Embryonic facial prominence (tissue), 1 donor: ENCODE results near the gene TMEM229B.

Experiments
- DNase-seq: peaks from one replicate; pipeline ENCODE4 v3.0.0-alpha.2; 2016; ENCODE audit errors: extremely low spot score

Gene TMEM229B

DNA sequence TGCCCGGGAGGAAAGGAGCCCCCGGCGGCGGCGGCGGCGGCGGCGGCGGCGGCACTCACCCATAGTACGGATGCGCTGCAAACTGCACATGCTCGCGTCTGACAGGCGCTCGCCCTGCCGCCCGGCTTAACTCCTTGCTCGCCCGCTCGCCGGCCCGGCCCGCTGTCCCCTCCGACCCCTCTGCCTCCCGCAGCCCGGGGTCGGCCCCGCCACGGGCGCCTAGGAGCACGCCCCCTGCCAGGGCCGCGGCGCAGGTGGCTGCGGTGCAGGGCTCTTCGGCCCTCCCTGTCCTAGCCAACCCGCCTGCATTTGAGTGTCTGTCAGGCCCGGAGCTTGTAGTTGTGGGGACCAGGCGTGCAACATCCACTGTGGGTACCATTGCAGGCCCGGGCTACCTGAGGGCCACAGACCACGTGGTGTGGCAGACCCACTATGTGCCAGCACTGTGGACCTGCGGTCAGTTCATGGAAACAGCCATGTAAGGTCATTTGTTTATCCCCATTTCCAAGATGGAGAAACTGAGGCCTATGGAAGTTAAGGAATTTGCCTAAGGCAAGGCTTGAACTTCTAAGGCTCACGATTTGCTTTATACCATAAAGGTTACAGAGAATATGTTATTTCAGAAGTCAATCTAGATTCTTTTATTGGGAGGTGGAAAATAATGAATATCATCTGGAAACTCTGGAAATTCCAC is 27.0 kb upstream of the TMEM229B start:
- DNase-seq, result no peak

DNA sequence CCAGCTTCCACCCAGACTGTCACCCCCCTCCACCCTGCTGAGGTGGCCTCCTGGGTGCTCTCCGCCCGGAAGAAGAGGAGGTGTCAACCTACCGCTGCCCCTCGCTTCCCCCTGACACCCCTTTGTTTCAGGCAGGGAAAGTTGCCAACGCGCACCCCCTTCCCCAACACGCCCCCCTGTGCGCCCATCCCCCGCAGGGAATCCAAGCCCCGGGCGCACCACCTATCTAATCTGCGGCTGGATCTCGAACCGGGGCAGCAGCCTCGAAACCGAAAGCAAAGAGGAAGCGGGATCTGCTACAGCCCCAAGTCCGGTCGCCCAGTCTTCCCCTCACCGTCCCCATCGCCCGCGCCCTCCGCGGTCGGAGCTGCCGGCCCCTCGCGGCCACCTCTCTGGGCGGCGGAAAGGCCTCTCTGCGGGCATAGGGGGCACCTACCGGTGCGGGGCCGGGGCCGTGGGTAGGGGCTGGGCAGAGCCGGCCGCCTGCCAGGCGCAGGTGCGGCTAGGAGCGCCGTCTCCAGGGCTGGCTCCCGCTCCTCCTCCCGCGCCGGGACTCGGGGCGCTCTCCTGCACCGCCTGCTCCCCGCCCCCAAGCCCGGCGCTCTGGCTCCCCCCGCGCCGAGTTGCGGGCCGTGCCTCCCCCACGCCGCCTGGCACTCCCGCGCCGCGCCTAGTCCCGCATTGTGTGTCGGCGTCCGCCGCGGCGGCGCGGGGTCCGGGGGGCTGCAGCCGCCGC is 26.3 kb upstream of the TMEM229B start:
- no peak for DNase-seq

DNA sequence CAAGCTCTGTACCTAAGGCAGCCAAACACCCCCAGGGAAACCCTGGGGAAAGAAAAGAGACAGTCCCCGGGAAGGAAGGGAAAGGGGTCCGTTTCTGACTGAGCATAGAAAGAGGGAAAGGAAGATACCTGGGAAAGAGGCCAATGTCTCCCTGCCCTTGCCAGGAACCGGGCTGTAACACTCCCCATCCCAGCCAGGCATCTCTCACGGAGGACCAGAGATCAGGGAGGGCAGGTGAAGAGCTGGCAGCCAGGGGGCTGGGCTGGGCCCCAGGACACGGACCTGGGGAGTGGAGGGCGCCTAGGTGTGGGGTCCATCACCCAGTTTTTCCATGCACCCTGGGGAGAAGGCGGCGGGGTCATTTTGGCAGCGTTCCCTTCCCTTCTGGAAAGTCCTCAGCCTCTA is 25.7 kb upstream of the TMEM229B start:
- no peak for DNase-seq

DNA sequence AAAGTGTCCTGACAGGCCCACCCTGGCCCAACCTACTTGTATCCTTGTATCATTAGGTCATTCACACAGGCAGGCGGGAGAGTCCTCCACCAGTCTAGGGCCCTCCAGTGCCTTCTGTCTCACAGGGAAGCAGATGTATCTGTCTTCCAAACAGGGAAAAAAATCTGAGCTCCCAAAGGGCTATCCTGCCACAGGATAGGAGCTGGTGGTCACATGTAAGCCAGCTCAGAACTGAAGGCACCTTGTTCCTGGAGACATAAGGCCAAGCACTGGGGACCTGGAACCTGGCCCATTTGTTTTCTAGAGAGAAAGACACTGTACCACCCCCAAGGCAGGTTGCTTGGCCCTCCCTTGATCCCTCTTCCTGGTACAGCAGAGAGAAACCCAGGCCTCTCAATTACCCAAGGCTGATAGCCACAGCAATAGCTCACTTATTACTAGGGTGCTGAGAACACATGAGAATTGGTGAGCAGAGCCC is 25.1 kb upstream of the TMEM229B start:
- no peak for DNase-seq

DNA sequence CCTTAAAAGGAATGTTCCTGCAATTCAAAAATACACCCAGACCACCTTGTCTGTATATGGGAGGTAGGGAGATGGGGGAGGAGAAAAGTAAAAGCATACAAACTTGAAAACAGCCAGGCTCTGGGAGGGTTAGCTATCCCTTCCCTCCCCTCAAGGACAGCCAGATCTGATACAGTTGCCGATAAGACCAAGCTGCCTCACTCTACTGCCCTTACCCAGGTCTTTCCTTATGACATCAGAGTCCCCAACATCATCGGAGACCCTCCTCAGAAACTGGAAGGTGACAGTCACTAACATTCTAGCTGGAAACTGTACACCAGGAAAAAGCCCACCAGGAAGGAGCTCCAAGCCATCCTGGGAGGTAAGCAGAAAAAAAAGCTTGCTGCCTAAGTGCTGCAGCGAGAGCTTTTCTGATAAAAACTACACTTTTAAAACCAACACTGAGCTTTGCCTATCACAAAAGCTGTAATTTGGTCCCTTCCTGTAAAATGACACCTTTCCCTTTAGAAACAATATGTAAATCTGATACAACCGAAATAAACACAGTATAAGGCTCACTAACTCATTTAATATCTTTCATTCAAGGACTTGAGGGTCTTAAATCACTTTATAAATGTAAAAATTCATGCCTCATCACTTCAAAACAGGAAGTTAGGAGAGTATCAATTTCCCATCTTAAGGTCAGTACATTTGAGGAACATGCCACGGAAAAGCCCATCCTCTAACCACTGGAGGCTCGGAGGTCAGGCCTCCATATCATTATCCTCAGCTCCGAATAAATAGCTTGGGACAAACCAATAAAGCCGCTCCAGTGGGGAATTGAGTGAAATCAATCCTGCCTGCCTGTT is 24.2 kb upstream of the TMEM229B start:
- no peak for DNase-seq

DNA sequence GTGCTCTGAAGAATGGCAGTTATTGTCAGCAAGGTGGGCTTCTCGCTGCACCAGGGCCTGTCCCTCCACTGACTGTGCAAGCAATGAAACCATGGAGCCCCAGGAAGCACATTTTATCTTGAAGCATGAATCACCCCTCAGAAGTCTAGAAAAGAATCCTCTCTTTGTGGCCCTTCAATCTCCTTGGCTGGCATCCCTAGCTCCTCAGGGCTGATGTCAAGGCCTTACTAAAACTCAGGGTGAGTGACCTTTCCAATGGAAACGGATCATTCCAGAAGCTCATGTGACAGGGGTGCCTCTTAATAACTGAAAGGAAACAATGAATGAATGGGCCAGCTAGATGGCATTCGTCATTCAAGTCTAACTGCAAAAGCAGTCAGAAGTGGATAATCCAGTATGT is 22.3 kb upstream of the TMEM229B start:
- DNase-seq, result no peak

DNA sequence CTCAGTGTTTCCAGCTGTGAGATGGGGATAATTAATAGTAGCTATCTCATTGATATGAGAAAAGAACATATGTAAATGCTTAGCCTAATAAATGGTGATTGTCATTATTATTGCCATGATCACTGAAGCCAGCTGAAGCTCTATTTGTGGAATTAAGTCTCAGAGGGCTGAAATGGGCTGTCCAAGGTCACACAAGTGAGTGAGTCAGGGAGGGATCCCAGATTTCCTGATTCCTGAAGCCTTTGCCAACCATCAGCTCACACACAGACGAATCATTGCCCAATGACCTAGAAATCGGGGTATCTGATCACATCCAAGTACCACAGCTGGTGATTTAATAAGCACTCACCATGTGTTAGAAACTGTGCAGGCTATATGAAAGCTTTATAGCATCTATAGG is 21.6 kb upstream of the TMEM229B start:
- DNase-seq, result no peak

DNA sequence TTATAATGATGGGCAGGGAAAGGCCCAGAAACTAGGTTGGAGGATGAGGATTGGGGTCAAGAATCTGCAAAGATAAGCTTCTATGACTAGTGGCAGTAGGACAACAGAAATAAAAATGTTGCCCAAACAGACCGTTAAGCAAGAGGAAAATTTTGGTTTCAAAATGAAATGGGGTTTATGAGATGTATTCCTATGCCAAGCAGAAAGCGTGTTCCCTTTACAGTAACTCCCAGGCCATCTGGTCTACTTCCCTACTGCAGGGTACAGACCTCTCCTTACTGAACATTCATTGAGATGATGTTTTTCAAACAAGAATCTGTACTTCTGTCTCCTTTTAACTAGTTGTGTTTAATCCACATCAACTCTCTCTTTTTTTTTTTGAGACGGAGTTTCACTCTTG is 20.4 kb upstream of the TMEM229B start:
- no peak for DNase-seq

DNA sequence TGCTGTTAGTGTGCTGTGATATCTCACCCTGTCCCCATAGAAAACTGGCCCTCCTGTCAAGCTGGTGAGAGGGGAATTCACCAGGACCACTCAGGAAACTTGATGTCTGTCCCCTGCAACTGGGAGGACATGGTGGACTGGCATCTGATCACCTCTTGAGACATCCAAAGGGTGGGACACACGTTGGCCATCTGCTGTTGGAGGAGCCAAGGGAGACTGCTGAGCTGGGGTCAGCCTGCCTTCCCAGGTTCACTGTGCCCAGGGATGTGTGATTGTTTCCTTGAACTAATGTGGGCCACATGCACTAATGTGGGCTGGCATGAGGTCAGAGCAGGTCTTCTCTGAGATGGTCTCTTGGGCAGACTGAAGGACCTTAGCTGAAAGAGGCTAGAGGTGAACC is 16.7 kb upstream of the TMEM229B start:
- DNase-seq, result no peak

DNA sequence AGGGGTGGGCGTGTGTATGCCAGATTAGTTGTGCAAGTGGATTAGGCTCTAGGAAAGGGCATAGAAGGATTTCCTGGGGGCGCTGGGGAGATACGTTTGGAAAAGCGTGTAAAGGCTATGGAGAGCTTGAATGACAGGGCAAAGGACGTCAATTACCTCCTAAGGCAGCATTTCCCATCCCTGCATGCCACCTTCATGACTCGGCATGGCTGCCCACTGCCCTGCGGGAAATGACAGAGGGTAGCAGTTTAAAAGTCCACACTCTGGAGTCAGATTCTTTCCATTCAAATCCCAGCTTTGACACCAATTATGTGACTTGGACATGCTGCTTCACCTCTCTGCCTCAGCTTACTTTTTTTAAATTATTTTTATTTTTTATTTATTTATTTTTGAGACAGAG is 14.8 kb upstream of the TMEM229B start:
- DNase-seq, result no peak

DNA sequence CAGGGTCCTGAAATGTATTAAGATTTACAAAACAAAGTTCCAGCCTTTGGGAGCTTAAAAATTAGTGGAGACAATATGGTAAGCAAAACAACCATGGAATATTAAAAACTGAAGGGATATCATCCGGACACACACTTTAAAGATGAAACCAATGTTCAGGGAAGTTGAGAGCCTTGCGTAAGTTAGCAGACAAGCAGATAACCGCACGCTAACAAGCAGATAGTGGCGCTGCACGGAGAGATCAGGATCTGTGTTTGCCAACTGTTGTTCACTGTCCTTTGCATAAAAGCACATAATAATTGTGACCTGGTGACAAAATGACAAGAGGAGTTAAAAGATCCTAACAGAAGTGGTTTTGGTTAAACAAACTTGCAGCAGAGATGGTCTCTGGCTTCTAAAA is 14.3 kb upstream of the TMEM229B start:
- no peak for DNase-seq

DNA sequence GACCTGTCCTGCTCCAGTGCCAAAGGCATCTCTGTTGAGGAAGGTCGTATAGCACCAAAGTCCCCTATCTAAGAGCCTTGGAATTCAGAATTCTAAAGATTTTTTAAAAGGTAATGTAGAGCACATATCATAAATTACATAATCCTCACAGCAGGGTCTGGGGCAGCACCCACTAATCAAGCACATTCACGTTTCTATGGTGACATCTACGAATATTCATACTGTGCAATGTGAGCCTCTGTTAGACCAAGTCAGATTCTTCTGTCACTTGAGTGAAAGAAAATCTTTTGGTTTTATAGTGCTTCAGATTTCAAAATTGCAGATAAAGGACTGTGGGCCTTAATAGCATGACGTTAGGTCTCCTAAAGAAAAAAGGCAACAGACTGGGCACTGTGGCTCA is 13.1 kb upstream of the TMEM229B start:
- DNase-seq, result no peak

DNA sequence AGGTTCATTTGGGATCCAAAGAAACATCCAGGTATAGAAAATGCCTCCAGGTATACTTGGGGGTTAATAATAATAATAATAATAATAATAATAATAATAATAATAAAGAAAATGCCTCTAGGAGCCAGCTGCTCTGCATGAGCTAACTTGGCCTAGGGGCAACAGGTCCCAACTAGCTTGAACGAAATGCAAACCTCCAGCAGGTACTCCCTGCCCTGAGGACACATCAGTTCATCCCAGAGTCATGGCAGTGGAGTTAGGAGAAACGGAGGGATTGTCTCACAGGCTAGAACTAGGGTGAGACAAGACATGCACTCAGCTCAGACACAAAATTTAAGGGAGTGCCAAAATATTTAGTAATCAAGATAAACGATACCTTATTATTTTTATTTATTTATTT is 12.5 kb upstream of the TMEM229B start:
- no peak for DNase-seq

DNA sequence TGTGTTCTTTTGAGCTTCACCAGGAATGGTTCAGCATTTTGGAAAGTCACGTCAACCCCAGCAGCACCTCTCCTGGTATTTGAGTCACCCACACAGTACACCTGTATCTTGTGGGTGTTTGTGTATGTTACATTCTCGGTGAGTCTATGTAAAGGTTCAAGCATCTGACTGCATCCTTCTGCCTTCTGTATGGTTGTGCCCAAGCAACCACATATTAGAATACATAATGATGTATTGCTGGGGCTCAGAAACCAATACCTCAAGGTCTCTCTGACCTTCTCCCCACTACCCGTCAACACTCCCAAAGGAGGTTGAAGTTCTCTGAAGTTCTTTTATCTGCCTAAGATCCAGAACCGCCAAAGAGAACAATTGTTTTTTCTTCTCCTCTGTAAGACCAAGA is 9.2 kb upstream of the TMEM229B start:
- DNase-seq, result no peak

DNA sequence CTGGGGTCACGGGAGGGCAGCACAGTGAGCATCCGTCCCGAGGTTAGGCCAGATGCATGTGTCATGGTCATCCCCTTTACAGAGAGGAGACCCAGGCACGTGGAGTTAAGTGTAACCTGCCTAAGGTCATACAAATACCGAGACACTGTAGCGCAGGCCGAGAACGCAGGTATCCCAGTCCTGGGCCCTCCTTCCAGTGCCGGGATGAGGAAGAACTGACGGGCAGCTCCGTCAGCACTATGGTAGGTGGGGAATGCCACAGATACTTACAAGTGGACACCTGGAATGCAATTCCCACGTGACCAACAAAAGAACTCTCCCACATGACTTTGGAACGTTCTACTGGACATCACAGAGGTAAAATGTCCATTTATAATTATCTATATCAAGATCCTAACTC is 8.7 kb upstream of the TMEM229B start:
- DNase-seq, result no peak

DNA sequence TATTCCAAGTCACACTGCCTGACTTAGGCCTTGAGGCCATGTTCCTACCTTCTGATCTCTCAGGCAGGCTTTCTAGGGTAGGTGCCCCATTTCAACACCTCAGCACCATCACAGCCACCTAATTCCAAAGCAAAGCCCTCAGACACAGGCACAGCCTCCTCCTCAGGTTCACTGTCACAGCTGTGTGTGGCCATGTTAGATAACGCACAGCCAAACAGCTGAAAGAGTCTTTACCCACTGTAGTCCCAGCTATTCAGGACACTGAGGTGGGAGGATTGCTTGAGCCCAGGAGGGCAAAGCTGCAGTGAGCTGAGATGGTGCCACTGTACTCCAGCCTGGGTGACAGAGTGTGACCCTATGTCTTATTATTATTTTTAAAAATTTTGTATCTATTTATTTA is 7.3 kb upstream of the TMEM229B start:
- DNase-seq, result no peak

DNA sequence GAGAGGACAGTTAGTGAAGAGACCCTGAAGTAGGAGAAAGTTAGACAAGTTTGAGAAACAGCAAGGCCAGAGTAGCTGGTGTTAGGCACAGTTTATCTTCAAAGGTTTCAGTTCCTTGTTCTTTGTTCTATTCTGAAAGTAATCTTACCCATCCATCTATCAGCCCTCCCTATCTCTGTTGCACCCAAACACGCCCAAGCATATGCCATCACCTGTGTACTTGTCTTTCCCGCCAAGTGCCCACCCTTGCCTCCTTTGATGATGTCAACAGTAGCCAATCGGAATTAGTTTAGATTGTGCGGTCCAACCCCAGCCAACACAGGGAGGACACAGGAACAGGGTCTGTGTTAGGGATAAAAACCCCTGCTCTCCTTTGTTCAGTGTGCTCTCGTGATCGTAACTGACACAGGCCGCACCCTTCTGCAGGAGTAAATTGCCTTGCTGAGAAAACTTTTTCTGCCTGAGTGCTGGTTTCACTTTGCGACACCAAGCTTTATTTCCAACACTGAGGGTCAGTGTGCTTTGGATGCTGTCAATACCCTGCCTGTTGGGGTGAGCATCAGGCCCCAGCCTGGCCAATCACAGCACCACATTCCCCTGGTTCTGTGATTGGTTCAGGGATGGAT is 4.7 kb upstream of the TMEM229B start:
- DNase-seq, result no peak

DNA sequence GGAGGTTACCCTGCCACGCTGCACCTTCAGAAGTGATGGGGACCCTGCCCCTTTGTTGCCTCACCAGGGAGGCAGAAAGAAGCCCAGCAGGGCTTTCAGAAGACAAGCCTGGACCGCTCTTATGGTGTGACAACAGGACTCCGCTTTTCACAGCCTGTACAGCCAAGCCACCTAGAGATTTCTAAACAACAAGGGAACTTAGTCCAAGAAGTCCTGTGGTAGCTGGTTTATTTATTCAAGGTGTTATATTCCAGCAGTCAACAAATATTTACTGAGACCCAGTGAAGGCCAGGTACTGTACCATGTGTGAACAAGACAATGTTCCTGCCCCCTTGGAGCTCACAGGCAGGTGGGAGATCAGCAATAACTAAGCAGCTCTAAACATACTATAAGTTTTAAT is 4.0 kb upstream of the TMEM229B start:
- DNase-seq, result no peak

DNA sequence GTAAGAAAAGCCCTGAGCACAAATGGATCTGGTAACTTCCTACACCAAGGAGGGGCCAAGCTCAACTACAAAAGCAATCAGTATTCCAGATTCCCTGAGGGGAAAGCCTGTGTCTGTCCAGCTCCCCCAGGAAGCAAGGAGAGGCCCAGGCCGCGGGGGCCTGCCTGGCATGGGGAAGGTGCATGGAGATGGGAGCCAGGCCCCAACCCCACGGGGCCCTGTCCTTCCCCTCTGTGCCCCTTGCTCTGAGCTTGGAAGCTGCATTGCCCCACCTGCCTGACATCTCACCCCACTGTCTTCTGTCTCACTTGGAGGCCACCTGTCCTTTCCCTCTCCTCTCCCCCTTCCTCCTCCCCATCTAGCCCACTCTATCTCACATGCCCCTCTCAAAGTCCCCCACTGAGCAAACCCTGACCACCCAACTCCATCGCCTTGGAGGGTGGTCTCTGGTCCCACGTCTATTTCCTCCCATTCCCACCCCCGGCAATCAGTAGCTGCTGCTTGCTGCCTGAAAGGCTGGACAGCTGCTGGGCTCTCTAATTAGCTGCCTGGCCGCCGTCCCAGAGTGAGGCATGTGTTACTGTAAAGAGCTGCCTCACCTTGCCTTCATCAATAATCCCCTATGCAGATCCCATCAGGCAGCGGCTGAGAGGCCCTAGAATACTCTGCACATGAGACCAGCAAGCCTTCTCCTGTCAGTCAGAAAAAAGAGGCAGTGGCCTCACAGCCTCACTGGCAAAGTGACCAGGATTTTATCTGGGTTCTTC is 3.4 kb upstream of the TMEM229B start:
- no peak for DNase-seq

DNA sequence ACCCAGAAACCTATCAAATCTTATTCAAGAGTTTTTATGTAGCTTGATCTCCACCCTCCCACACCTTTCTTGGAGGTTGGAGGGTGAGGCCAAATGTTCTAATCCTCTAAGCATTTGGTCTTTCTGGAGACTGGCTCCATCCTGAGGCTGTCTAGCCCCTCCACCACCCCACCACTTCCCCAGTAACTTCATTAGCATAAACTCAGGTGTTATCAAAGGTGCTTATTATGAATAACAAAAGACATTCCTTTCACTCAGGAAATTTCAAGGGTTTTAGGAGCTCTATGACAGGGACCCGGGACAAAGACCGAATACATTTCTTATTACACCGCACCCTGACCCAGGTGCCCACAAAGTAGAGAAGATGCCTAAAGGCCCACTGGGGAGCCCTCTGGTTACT is 2.8 kb upstream of the TMEM229B start:
- no peak for DNase-seq

DNA sequence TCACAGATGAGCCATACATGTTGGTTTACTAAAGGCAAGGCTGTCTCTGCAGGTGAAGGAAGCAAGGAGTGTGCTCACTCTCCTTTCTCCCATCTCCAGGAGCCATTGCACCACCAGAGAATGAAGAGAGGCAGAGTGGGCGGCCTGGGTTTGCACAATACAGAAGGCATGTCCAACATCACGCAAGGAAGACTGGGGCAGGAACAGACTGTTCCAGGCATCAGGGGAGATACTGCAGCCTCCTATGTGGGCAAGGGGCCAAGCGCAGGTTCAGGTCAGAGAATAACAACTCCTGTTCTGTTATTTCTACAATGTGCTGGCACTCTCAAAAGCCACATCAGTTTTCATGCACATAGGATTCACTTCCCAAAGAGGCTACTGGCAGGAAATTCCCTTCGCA is 1.7 kb upstream of the TMEM229B start:
- no peak for DNase-seq
